RCC 7860 (cell line): Measurements from ENCODE around the gene IER5.

Experiments used
- DNase-seq: peaks from one replicate; pipeline ENCODE4 v3.0.0-alpha.2; 2015; ENCODE audit warnings: low spot score
- FAIRE-seq: peaks from 2 replicates; lab custom pipeline; 2012; peaks lifted over from hg19 to GRCh38; lab: Jason Lieb, UNC

Gene IER5

DNA sequence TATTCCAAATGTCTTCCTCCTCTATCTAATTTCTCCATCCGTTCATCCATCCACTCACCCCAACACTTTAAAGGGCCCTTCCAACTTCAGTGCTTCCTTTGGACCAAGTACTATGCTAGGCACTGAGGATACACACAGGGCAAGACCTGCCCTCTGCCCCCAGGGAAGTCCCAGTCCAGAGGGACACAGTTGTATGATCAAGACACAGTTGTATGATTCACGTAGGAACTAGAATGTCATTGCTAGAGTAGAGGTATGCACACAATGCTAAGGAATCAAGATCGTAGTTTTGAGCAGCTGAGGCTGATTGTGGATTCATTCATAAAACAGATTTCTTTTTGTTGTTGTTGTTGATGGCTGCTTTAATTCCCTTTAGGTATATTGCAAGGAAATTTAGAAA is 11.6 kb upstream of the IER5 start:
- no peak for FAIRE-seq
- DNase-seq = no peak

GRCh38 chr1:181077576-181078242 is 10.8 kb upstream of the IER5 start:
- no peak for FAIRE-seq

DNA sequence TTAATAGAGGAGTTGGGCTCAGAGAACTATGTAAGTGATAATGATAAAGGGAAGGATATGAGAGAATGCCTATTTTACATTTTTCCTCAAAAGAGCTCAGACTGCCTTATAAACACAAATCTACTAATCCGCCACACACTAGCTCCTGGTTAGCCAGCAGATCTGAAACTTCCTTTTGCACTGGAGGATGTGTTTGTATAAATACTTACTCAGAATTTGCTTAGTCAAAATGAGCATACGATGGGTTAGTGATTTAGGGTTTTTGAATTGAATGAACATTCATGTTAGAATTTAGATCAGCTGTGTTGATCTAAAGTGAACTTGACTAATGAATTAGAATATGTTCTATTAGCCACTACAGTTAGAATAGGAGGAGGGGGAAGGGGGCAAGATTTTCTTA is 9.1 kb upstream of the IER5 start:
- FAIRE-seq (no peak), DNase-seq (no peak)

More at GRCh38 chr1:181077576-181078242, 10.8 kb upstream of the IER5 start:
- peak; percentile 62 for DNase-seq

GRCh38 chr1:181079920-181080319 is 8.6 kb upstream of the IER5 start:
- no peak for DNase-seq
- FAIRE-seq = no peak

- DNase-seq (no peak), FAIRE-seq (no peak)
Observed at GRCh38 chr1:181080556-181080955, 7.9 kb upstream of the IER5 start.

GRCh38 chr1:181081395-181081794 is 7.1 kb upstream of the IER5 start:
- FAIRE-seq = no peak
- no peak for DNase-seq

DNA sequence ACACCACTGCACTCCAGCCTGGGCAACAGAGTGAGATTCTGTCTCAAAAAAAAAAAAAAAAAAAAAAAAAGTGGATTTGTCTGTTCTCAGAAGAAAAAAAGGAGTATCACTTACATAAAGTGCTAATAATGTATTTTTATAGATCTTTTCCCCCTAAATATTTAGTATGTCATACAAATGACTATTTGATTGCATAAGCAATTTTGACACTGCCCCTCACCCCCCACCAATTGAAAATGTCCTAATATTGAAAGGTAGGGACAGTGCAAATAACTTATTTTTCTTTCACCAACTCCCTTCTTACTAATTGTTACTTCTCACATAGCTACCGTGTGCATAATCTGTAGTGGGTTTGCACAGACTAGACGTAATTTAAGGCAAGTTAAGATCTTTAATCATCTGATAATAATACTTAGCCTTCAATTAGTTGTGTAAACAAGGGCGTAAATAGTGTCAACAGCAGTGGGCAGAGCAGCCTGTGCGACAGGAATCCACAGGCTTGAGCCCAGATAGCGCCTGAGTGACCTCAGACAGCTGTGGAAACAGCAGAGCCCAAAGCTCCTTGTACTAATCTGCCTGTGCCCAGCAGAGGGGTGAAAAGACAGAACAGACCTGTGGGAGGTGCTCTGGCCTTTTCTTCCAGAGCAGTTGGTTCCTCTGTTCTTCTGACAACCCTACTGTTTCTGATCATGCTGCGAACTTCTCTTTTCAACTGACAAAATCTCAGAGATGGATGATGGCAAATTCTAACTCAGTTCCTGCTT is 4.5 kb upstream of the IER5 start:
- DNase-seq (peak; percentile 32), FAIRE-seq (no peak)

GRCh38 chr1:181084606-181084969 is 3.9 kb upstream of the IER5 start:
- FAIRE-seq = no peak

DNA sequence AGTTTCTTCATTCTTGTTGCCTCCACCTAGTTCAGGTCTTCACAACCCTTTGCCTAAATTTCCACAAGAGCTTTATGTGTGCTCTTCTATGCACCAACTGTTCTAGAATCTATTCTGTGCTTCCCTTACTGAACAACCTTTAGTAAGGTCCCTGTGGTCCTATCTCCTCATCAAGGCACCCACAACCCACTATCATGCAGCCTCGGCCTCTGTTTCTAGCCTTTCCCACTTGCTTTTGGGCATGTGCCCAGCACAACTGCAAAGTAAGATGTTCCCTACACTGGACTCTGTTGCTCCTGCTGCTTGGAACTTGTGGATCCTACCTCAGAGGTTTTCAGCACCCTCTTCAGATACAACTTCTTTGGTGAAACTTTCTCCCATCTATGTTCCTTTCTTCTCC is 2.4 kb upstream of the IER5 start:
- FAIRE-seq (no peak), DNase-seq (no peak)

More at GRCh38 chr1:181084606-181084969, 3.9 kb upstream of the IER5 start:
- DNase-seq = no peak

- DNase-seq (peak; percentile 83), FAIRE-seq (peak; percentile 70)
Observed at GRCh38 chr1:181086926-181087325, 1.6 kb upstream of the IER5 start.

DNA sequence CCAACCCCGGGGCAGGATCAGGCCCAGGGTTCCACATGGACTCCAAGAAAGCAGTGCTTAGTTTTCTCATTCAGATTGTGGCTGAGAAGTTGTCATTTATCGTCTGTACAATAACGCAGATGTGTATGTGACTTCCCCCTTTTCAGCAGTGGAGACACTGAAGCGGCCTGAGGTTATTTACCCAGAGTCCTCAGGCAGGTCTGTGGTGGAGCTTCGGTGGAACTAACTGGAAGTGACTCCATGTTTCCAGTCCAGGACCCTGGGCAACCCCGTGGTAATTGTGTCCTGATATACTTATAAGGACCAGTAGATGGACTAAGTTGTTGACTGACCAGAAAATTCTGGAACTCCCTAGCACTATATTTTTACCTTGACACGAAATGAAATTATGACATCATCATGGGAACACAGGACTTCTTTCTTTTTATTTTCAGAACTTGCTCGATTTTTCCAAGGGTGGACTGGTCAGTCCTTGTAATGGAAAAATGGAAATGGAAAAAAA is 1.0 kb upstream of the IER5 start:
- no peak for FAIRE-seq

GRCh38 chr1:181089017-181089675 is 646 bp downstream of the IER5 start:
- FAIRE-seq (no peak), DNase-seq (no peak)

More for the DNA sequence above, 1.0 kb upstream of the IER5 start:
- peak; percentile 42 for DNase-seq

- peak; percentile 44 for DNase-seq
- no peak for FAIRE-seq
Observed at GRCh38 chr1:181089676-181090544, 1.4 kb downstream of the IER5 start.

DNA sequence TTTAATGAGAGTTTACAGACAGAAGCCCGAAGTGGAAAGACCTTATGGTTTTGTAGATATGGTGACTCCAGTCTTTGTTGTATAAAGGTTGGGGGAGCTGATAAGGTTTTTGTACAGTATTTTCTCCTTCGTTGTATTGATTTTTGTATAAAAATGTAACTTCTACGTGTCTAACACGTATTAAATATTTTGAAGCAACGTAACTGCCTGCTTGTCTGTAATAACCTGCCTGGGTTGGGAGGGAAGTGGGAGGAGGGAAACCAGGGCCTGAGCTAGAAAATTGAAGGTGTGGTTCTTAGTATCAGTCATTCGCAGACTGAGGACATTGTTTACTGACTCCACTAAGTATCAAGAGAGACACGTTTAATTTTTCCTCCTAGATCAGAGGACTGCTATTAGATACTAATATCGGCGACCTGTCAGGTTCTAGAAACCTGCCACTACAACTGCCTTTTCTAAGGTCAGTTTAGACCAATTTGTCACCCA is 2.2 kb downstream of the IER5 start:
- no peak for DNase-seq
- no peak for FAIRE-seq

DNA sequence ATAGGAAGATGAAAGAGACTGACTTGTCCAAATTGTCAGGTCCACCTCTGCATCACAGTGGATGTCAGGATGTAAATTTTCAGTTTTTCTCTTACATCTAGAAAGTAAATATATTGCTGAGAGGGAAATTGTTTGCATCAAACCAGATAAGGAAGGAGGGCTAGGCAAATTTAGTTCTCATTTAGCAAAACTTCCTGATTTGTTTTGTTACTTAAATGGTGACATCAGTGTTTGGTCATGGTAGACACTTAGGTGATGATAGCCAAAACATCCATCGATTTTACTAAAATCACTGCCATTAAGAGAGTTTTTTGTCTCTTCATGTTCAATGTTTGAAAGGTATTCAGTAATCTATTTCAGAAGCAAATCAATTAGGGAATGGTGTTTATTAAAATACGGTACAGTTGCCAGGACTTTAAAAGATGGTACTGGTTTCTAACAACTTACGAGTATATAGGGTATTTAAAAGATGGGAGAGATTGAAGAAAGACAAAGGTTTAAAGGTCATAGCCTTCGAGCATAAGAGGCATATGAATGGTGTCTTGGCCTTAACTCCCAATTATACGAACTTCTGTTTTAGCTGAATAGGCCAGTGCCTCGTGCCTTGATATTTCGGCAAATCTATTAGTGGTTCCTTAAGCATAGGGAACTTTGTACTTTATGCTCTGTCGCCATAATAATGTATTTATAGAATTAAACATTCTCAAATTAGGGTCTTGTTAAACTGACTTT is 3.0 kb downstream of the IER5 start:
- no peak for FAIRE-seq
- no peak for DNase-seq

DNA sequence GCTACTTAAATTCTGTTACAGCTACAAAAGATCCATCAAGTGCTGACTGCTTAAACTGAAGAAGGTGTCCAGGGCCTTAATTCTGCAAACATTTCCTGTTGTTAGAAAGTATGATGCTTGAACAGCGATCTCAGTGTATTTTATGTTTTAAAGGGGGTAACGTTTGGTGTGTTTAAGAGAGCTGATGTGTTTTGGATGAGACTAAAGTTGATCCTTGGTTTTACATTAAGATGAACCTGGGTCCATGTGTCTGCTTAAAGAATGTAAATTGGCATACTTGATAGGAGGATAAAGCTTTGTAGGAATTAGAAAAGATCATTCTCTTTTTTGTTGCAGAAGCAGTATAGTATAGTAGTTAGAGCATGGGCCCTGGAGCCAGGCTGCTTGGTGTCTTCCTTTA is 3.6 kb downstream of the IER5 start:
- DNase-seq (no peak), FAIRE-seq (no peak)

GRCh38 chr1:181092883-181093458 is 4.5 kb downstream of the IER5 start:
- DNase-seq = no peak
- FAIRE-seq = no peak

DNA sequence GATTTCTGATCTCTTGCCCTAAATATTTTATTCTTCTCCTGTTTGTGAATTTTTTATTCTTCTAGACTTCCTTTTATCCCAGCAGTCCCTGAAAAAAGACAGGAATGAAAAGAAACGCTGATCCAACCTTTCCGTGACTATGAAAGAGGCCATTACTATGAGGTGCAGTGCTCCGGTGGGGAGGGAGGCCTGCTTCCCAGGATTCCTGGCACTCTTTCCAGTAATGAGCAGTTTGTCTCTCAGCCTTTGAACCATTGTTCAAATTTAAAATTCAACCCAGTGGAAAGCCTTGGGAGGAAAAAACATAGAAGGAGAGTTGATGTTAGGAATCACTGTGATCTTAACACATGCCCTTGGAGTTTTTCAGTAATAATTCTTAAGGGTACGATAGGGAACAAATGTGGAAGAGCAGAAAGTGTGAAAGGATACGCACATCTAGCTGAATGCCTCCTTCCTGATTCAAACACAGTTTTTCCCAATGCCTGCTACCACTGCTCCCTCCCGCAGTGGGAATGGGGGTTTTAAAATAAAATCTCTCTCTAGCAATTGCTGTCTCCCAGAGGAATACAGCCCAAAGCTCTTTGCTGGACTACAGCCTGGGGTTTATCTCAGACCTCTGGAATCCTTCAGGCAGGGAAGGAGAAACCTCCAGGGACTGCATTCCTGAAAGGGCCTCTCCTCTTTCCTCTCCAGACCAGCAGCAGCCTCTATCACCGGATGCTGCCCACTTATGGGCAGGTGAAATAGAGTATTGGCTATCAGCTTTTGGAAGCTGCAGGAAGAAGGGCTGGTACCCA is 6.1 kb downstream of the IER5 start:
- no peak for DNase-seq
- no peak for FAIRE-seq

- DNase-seq (no peak), FAIRE-seq (no peak)
Observed at GRCh38 chr1:181095260-181095659, 6.8 kb downstream of the IER5 start.
